Hypothalamus (tissue), 51 donors: ENCODE data around the gene RYR2.

Experiments
- DNase-seq, 51 donors: peaks; one replicate each; lab custom pipeline; 2025; lab: John Stamatoyannopoulos, UW

The RYR2 gene

GRCh38 chr1:237405912-237406311, 363.9 kb downstream of the RYR2 start:
- no peak for DNase-seq

- DNase-seq, result no peak
These were observed 369.6 kb downstream of the RYR2 start for GRCh38 chr1:237411621-237412020.

- DNase-seq, result no peak
These were observed 375.1 kb downstream of the RYR2 start for GRCh38 chr1:237416924-237417655.

- DNase-seq, result no peak
These were observed 386.8 kb downstream of the RYR2 start for GRCh38 chr1:237428809-237429208.

GRCh38 chr1:237429252-237429651, 387.3 kb downstream of the RYR2 start:
- DNase-seq, result no peak

- no peak for DNase-seq
These were observed 389.5 kb downstream of the RYR2 start for GRCh38 chr1:237431448-237431847.

- DNase-seq, result no peak
These were observed 398.4 kb downstream of the RYR2 start for GRCh38 chr1:237440346-237440745.

GRCh38 chr1:237444120-237444790, 402.3 kb downstream of the RYR2 start:
- DNase-seq, result no peak

- DNase-seq, result no peak
These were observed 406.1 kb downstream of the RYR2 start for GRCh38 chr1:237448042-237448441.

GRCh38 chr1:237457573-237457972, 415.6 kb downstream of the RYR2 start:
- no peak for DNase-seq

GRCh38 chr1:237467320-237467719, 425.3 kb downstream of the RYR2 start:
- no peak for DNase-seq

GRCh38 chr1:237470712-237471338, 428.8 kb downstream of the RYR2 start:
- DNase-seq, result no peak

- DNase-seq, result no peak
These were observed 429.4 kb downstream of the RYR2 start for GRCh38 chr1:237471377-237471776.

- DNase-seq, result no peak
These were observed 430.0 kb downstream of the RYR2 start for GRCh38 chr1:237471956-237472355.

GRCh38 chr1:237473854-237474253, 431.9 kb downstream of the RYR2 start:
- DNase-seq, result no peak

- DNase-seq, result no peak
These were observed 436.1 kb downstream of the RYR2 start for GRCh38 chr1:237478082-237478481.

GRCh38 chr1:237478842-237479241, 436.9 kb downstream of the RYR2 start:
- DNase-seq, result no peak

GRCh38 chr1:237482777-237483176, 440.8 kb downstream of the RYR2 start:
- DNase-seq, result no peak

- DNase-seq, result no peak
These were observed 450.4 kb downstream of the RYR2 start for GRCh38 chr1:237492359-237492758.

- DNase-seq, result no peak
These were observed 458.6 kb downstream of the RYR2 start for GRCh38 chr1:237500566-237500965.

GRCh38 chr1:237503292-237503691, 461.3 kb downstream of the RYR2 start:
- no peak for DNase-seq

GRCh38 chr1:237507005-237507404, 465.0 kb downstream of the RYR2 start:
- DNase-seq, result no peak
